Body of pancreas (tissue), 4 donors: ENCODE measurements around the gene ERG. TPM values are rescaled to one million over a fixed set of nuclear protein-coding genes. Genes with fewer than 3 reads are reported as not detected.
A peak's percentile ranks its signal among the peaks of the same experiment; 100 is the strongest.

ENCODE experiments used
- ATAC-seq: fragments of 150-250 bp; one replicate; pipeline ENCODE4 v1.9.1; 2016
- DNase-seq, 4 donors: peaks; one replicate each; pipeline ENCODE4 v3.0.0-alpha.2; 2019
- H3K27ac ChIP-seq, 4 donors: fragments of 200-600 bp; sonication (generic); 1 replicate in 3 of 4; 2 replicates in 1 of 4; pipeline versions ENCODE4 v1.5.1 to v1.6.1; 2016 to 2019; ENCODE audit warnings: mild to moderate bottlenecking in 1 of 4, mixed read lengths in 1 of 4, moderate library complexity in 1 of 4
- H3K27me3 ChIP-seq, 2 donors: fragments of 200-600 bp; sonication (generic); one replicate each; pipeline ENCODE4 v1.6.0; 2016; ENCODE audit warnings: mild to moderate bottlenecking in 1 of 2
- H3K36me3 ChIP-seq, 2 donors: fragments of 200-600 bp; sonication (generic); replicated peaks in 1 of 2; 2 replicates each; pipeline ENCODE4 v1.5.1; 2016; ENCODE audit warnings: low read depth in 2 of 2; ENCODE audit not compliant: insufficient read depth in 1 of 2
- H3K4me1 ChIP-seq: fragments of 200-600 bp; sonication (generic); one replicate; pipeline ENCODE4 v1.6.0; 2016
- H3K4me3 ChIP-seq, 2 donors: fragments of 200-600 bp; sonication (generic); 1 replicate in 1 of 2; 2 replicates in 1 of 2; pipeline ENCODE4 v1.5.1; 2016 to 2019
- H3K9me3 ChIP-seq, 3 donors: fragments of 200-600 bp; sonication (generic); 1 replicate in 2 of 3; 2 replicates in 1 of 3; pipeline ENCODE4 v1.5.1; 2016
- POLR2A ChIP-seq, 3 donors: fragments of 450-650 bp; IDR thresholded peaks; one replicate each; pipeline ENCODE4 v1.6.1; 2016; ENCODE audit warnings: antibody characterized with exemption in 3 of 3, mild to moderate bottlenecking in 2 of 3
- WGBS, 2 donors: methylation state at CpG; one replicate each; pipeline ENCODE4 v1.1.5; 2017; 5-methylcytosine and 5-hydroxymethylcytosine counted together
- intact Hi-C: fragments of 100-400 bp; cut with DNase I; formaldehyde crosslinking; loops from one replicate; pipeline ENCODE4 v1.15.1; 2023
- total RNA-seq, 2 donors: library from RNA; depleted of rRNA; stranded (reverse); fragments of >200 nt; gene quantifications; one replicate each; pipeline ENCODE4 v1.1.0, GENCODE V29; 2016
- TF ChIP-seq, protein P1 (sequence below), 7 experiments: fragments of 450-650 bp in 4 of 7; fragments of 200-600 bp in 3 of 7; sonication (generic) in 3 of 7; IDR thresholded peaks; one replicate each; pipeline ENCODE4 v1.5.1; 2016 to 2019; ENCODE audit warnings: antibody characterized with exemption in 7 of 7

Gene ERG
- total RNA-seq, 2 donors from 2014 or later, result 4.2 to 7.3 TPM

DNA sequence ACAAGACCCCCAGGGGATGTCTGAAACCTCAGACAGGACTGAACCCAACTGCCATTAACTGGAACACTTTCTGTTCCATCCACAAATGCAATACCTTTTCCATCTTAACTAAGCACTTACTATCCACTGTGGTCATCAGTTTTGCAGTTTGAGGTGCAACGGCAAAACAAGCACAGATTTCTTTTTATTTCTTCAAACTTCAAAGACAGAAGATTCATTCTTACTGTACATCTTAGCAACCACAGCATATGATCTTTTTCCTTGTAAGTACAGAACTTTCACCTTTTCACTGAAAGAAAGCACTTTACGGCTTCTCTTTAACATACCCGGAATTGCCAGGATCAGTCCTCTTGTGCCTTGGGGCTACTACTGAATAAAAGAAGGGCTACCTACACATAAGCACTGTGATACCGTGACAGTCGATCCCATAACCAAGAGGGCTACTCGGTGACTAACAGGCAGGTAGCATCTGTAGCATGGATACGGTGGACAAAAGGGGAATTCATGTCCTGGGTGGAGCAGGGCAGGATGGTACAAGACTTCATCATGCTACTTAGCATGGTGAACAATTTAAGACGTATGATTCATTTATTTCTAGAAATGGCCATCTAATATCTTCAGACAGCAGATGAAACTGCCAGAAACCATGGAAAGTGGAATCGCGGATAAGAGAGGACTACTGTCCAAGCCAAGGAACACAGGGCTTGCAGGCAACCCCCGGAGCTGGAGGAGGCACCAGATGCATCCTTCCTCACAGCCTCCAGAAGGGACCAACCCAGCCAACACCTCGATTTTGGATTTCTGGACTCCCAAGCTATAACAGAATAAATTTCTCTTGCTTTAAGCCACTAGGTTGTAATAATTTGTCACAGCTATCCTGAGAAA lies 18.4 kb downstream of the ERG start:
- TF ChIP-seq POLR2A (IDR thresholded peaks at IDR 0.05), result no peak
- TF ChIP-seq, protein P1, sequence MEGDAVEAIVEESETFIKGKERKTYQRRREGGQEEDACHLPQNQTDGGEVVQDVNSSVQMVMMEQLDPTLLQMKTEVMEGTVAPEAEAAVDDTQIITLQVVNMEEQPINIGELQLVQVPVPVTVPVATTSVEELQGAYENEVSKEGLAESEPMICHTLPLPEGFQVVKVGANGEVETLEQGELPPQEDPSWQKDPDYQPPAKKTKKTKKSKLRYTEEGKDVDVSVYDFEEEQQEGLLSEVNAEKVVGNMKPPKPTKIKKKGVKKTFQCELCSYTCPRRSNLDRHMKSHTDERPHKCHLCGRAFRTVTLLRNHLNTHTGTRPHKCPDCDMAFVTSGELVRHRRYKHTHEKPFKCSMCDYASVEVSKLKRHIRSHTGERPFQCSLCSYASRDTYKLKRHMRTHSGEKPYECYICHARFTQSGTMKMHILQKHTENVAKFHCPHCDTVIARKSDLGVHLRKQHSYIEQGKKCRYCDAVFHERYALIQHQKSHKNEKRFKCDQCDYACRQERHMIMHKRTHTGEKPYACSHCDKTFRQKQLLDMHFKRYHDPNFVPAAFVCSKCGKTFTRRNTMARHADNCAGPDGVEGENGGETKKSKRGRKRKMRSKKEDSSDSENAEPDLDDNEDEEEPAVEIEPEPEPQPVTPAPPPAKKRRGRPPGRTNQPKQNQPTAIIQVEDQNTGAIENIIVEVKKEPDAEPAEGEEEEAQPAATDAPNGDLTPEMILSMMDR (IDR thresholded peaks at IDR 0.05), result no peak
- Histone ChIP-seq H3K36me3 (no peaks in the 10 kb centered on the region), H3K4me3 (no peak overlapping the region), H3K4me1 (no peaks in the 10 kb centered on the region), H3K27me3 (no peaks in the 10 kb centered on the region), H3K27ac (no peak overlapping the region), H3K9me3 (no peaks in the 10 kb centered on the region)
- ATAC-seq (no peak), DNase-seq (no peak)
- intact Hi-C loops, result no loop called here
- 57 to 64% methylated on average over 12 of the region's 12 CpGs for WGBS, 2 donors

DNA sequence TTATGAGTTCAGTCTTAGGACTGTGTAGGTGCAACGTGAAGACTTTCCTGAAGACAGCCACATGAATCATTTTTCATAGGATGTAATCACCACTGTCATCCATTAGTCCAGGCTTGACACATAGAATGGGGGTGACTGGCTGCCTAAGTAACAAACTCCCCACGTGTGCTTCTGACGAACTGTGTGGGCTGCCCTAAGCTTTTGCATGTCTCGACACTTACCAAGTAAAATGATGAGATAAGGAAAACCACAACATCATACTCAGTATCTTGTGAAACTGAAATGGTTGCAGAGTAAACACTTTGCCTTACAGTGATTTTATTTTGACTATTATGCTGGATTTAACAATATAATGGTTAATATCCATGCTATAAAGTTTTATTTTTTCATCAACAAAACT lies 19.5 kb downstream of the ERG start:
- DNase-seq, result no peak
- H3K4me3 ChIP-seq, result no peak overlapping the region
- H3K9me3 ChIP-seq, result no peaks in the 10 kb centered on the region
- TF ChIP-seq, protein P1 (IDR thresholded peaks at IDR 0.05), result no peak
- TF ChIP-seq POLR2A (IDR thresholded peaks at IDR 0.05), result no peak
- WGBS, 2 donors, result 28 to 47% methylated on average over 4 of the region's 4 CpGs
- H3K27me3 ChIP-seq, result no peaks in the 10 kb centered on the region
- no peak overlapping the region for H3K27ac ChIP-seq
- ATAC-seq, result no peak
- intact Hi-C loops, result no loop called here
- H3K4me1 ChIP-seq, result no peaks in the 10 kb centered on the region
- no peaks in the 10 kb centered on the region for H3K36me3 ChIP-seq

DNA sequence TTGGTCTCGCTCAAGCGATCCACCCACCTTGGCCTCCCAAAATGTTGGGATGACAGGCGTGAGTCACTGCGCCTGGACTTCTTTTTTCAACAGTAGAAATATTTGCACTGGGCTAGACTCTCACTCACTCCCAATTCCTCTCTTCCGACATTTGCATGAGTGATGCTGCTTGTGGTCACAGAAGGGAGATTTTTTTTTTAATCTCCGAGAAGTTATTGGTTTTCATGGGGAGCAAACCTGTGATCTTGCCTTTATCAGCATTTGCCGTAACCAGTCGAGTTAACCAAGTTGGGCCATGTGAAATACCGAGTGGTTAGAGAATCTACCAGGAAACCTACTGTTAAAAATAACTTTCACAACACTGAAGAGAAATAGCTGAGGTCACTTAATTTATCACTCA lies 21.1 kb downstream of the ERG start:
- H3K4me3 ChIP-seq, result no peak overlapping the region
- DNase-seq (no peak), ATAC-seq (no peak)
- no peaks in the 10 kb centered on the region for H3K36me3 ChIP-seq
- no peak overlapping the region for H3K27ac ChIP-seq
- H3K9me3 ChIP-seq, result no peaks in the 10 kb centered on the region
- H3K4me1 ChIP-seq, result no peaks in the 10 kb centered on the region
- TF ChIP-seq, protein P1 (IDR thresholded peaks at IDR 0.05), result no peak
- no peak for TF ChIP-seq POLR2A (IDR thresholded peaks at IDR 0.05)
- WGBS, 2 donors, result 60 to 77% methylated on average over 9 of the region's 9 CpGs
- no peaks in the 10 kb centered on the region for H3K27me3 ChIP-seq
- intact Hi-C loops, result no loop called here

GRCh38 chr21:38476385-38476784 lies 21.9 kb downstream of the ERG start:
- no peak overlapping the region for H3K4me3 ChIP-seq
- no peaks in the 10 kb centered on the region for H3K9me3 ChIP-seq
- DNase-seq (no peak), ATAC-seq (peak; percentile 18)
- no peak for TF ChIP-seq POLR2A (IDR thresholded peaks at IDR 0.05)
- TF ChIP-seq, protein P1 (IDR thresholded peaks at IDR 0.05), result no peak
- H3K36me3 ChIP-seq, result no peaks in the 10 kb centered on the region
- intact Hi-C loops, result no loop called here
- H3K27me3 ChIP-seq, result no peaks in the 10 kb centered on the region
- 15 to 28% methylated on average over 12 of the region's 12 CpGs for WGBS, 2 donors
- H3K4me1 ChIP-seq, result no peaks in the 10 kb centered on the region
- H3K27ac ChIP-seq, result no peak overlapping the region

- TF ChIP-seq POLR2A (IDR thresholded peaks at IDR 0.05), result no peak
- TF ChIP-seq, protein P1 (IDR thresholded peaks at IDR 0.05), result no peak
- no peak for ATAC-seq
Measured at GRCh38 chr21:38475519-38475918, 22.8 kb downstream of the ERG start.

More at GRCh38 chr21:38475519-38475918, 22.8 kb downstream of the ERG start:
- H3K36me3 ChIP-seq, result no peaks in the 10 kb centered on the region
- H3K27ac ChIP-seq, result no peak overlapping the region
- no peaks in the 10 kb centered on the region for H3K4me1 ChIP-seq
- H3K4me3 ChIP-seq, result no peak overlapping the region
- WGBS, 2 donors, result 47 to 48% methylated on average over 6 of the region's 6 CpGs
- intact Hi-C loops, result no loop called here
- no peak for DNase-seq
- no peaks in the 10 kb centered on the region for H3K9me3 ChIP-seq
- no peaks in the 10 kb centered on the region for H3K27me3 ChIP-seq
